ENCODE data around the gene KLK15. TPM values are rescaled to one million over a fixed set of nuclear protein-coding genes. Genes with fewer than 3 reads are reported as not detected.

KLK15 gene
- total and polyA plus RNA-seq, 2 donors (not counting 3 experiments of a cell fraction or from before 2014, with no cell fraction given) = not detected

DNA sequence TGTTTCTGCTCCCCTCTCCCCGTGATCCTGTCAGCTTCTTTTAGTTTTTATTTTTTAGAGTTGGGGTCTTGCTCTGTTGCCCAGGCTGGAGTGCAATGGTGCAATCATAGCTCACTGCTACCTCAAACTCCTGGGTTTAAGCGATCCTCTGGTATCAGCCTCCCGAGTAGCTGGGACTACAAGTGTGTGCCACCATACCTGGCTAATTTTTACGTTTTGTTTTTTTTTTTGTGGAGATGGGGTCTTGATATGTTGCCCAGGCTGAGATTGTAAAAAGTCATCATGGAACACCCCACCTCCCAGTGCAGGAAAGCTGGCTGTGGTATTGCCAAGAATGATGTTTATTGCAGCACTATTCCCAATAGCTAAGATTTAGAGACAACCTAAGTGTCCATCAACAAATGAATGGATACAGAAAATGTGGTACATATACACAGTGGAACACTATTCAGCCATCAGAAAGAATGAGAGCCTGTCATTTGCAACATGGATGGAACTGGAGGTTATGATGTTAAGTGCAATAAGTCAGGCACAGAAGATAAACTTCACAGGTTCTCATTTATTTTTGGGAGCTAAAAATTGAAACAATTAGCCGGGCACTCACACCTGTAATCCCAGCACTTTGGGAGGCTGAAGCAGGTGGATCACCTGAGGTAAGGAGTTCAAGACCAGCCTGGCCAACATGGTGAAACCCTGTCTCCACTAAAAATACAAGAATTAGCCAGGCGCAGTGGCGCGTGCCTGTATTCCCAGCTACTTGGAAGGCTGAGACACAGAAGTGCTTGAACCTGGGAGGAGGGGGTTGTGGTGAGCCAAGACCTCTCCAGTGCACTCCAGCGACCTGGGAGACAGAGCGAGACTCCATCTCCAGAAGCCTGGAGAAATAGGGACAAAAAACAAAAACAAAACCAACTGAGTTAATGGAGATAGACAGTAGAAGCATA is 6.6 kb upstream of the KLK15 start:
- Histone ChIP-seq H3K9me3 (replicated peaks; ENCODE audit: control insufficient read depth, insufficient read depth, low read length) (no peaks in the 10 kb centered on the region), H3K36me3 (ENCODE audit: control insufficient read depth in 2 of 2, extremely low read depth in 1 of 2, insufficient read depth in 2 of 2, low read length in 2 of 2) (no peaks in the 10 kb centered on the region), H3K79me2 (ENCODE audit: control insufficient read depth, insufficient read depth, low read length) (no peaks in the 10 kb centered on the region), H3K9me1 (replicated peaks; ENCODE audit: control insufficient read depth, extremely low read depth, insufficient read depth, low read length) (no peaks in the 10 kb centered on the region), H4K20me1 (replicated peaks; ENCODE audit: control insufficient read depth, extremely low read depth, insufficient read depth, low read length) (no peaks in the 10 kb centered on the region), H3K27ac (ENCODE audit: insufficient read depth, low read depth, low read length) (no peak overlapping the region), H3K27me3 (ENCODE audit: control insufficient read depth in 2 of 2, insufficient read depth in 2 of 2, low read length in 2 of 2) (no peaks in the 10 kb centered on the region), H3K4me1 (ENCODE audit: control insufficient read depth, extremely low read depth, insufficient read depth, low read length) (peaks cover 4% of the 10 kb centered on the region), H3K4me3 (replicated peaks in 1 of 3; ENCODE audit: insufficient read depth in 1 of 3, low read depth in 1 of 3, low read length in 3 of 3) (no peak overlapping the region), H3K4me2 (ENCODE audit: insufficient read depth, low read length) (no peak overlapping the region), H2AFZ (ENCODE audit: low read depth, low read length) (no peak overlapping the region), H3K9ac (replicated peaks; ENCODE audit: extremely low read depth, insufficient read depth, low read length) (no peak overlapping the region)
- CTCF ChIA-PET = interaction anchor here (0.6 to 1.7 kb wide), 3 partner anchors 82 to 564 kb away, joined by 3 to 6 read pairs (median 3); no protein-coding TSS in a partner anchor
- FAIRE-seq (no peak), DNase-seq (ENCODE audit: low read depth, low spot score) (no peak)
- dilution Hi-C loops (cut with MboI; ENCODE audit: extremely low pct_ligation_motif_present, low sequenced_read_pairs) = no loop called here
- POLR2A ChIA-PET = interaction anchor here (0.6 kb wide), 1 partner anchor 8 kb away, joined by 6 read pairs; no protein-coding TSS in a partner anchor
- BruUV-seq (replicated peaks) = no TSS peak
- TF ChIP-seq POLR2A (IDR thresholded peaks at IDR 0.05; ENCODE audit: low read depth, low read length) (no peak), CTCF (IDR thresholded peaks at IDR 0.05; ENCODE audit: extremely low read depth in 1 of 2, insufficient read depth in 1 of 2, low read depth in 1 of 2, low read length in 2 of 2) (no peak), MYC (IDR thresholded peaks at IDR 0.05; ENCODE audit: low read depth, low read length) (no peak), FOS (IDR thresholded peaks at IDR 0.05; ENCODE audit: borderline replicate concordance, insufficient read depth, low read length) (no peak)
- intact Hi-C loops (cut with micrococcal nuclease) = no loop called here

DNA sequence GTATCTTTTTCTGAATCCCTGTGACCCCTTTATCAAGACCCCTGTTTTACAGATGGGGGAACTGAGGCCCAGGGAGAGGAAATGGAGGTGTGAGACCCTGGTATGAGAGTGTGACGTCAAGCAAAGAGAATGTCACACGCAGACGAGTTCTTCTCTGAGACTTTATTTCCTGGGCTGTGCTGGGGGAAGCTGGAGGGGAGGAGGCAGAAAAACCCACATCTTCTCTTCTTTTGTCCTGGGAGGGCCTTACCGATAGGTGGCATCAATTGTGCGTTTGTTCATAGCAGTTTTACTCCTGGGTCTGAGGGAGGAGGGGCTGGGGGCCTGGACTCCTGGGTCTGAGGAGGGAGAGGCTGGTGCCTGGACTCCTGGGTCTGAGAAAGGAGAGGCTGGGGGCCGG is 4.9 kb upstream of the KLK15 start:
- peaks cover 4% of the 10 kb centered on the region for H3K4me1 ChIP-seq (ENCODE audit: control insufficient read depth, extremely low read depth, insufficient read depth, low read length)
- no peaks in the 10 kb centered on the region for H4K20me1 ChIP-seq (replicated peaks; ENCODE audit: control insufficient read depth, extremely low read depth, insufficient read depth, low read length)
- intact Hi-C loops (cut with micrococcal nuclease) = no loop called here
- ChIA-PET POLR2A (no interaction called here), CTCF (interaction anchor here (1.2 to 2.0 kb wide), 2 partner anchors 34 to 83 kb away, joined by 3 to 5 read pairs; no protein-coding TSS in a partner anchor)
- H3K36me3 ChIP-seq (ENCODE audit: control insufficient read depth in 2 of 2, extremely low read depth in 1 of 2, insufficient read depth in 2 of 2, low read length in 2 of 2) = no peaks in the 10 kb centered on the region
- FAIRE-seq (no peak), DNase-seq (ENCODE audit: low read depth, low spot score) (no peak)
- H3K9me1 ChIP-seq (replicated peaks; ENCODE audit: control insufficient read depth, extremely low read depth, insufficient read depth, low read length) = no peaks in the 10 kb centered on the region
- H3K79me2 ChIP-seq (ENCODE audit: control insufficient read depth, insufficient read depth, low read length) = no peaks in the 10 kb centered on the region
- H3K4me2 ChIP-seq (ENCODE audit: insufficient read depth, low read length) = no peak overlapping the region
- no peak overlapping the region for H3K27ac ChIP-seq (ENCODE audit: insufficient read depth, low read depth, low read length)
- no peaks in the 10 kb centered on the region for H3K9me3 ChIP-seq (replicated peaks; ENCODE audit: control insufficient read depth, insufficient read depth, low read length)
- no TSS peak for BruUV-seq (replicated peaks)
- no peak for TF ChIP-seq CTCF (IDR thresholded peaks at IDR 0.05; ENCODE audit: extremely low read depth in 1 of 2, insufficient read depth in 1 of 2, low read depth in 1 of 2, low read length in 2 of 2)
- H2AFZ ChIP-seq (ENCODE audit: low read depth, low read length) = no peak overlapping the region
- H3K4me3 ChIP-seq (replicated peaks in 1 of 3; ENCODE audit: insufficient read depth in 1 of 3, low read depth in 1 of 3, low read length in 3 of 3) = no peak overlapping the region
- no peak overlapping the region for H3K9ac ChIP-seq (replicated peaks; ENCODE audit: extremely low read depth, insufficient read depth, low read length)
- no peaks in the 10 kb centered on the region for H3K27me3 ChIP-seq (ENCODE audit: control insufficient read depth in 2 of 2, insufficient read depth in 2 of 2, low read length in 2 of 2)
- dilution Hi-C loops (cut with MboI; ENCODE audit: extremely low pct_ligation_motif_present, low sequenced_read_pairs) = no loop called here

Measured in endothelial cell of umbilical vein (primary cell).